GM18951 (cell line): ENCODE data around the gene STARD7.
"Not testable (repeated sequence)": the region's sequence is repeated elsewhere in the genome, so short reads cannot be mapped to it uniquely, and the experiment has no call there.

Source experiments
- POLR2A ChIP-seq: IDR thresholded peaks from 4 replicates; pipeline ENCODE4 v1.6.1; 2011; ENCODE audit warnings: mild to moderate bottlenecking; ENCODE audit not compliant: insufficient read length, insufficient read depth; ENCODE audit errors: extremely low read depth
- in situ Hi-C: fragments of 300-500 bp; cut with MboI; formaldehyde crosslinking; loops from one replicate; pipeline ENCODE4 v1.12.0; 2022; ENCODE audit warnings: low sequenced_read_pairs, mixed read lengths, inconsistent platforms; ENCODE audit not compliant: unreplicated experiment

STARD7 gene

GRCh38 chr2:96143231-96143847 lies 65.3 kb downstream of the STARD7 start:
- in situ Hi-C loops = no loop called here
- no peak for TF ChIP-seq POLR2A

- peak; percentile 62 for TF ChIP-seq POLR2A
- in situ Hi-C loops = no loop called here
These were observed 66.2 kb downstream of the STARD7 start for GRCh38 chr2:96142217-96143113.

GRCh38 chr2:96141624-96141967 lies 67.0 kb downstream of the STARD7 start:
- in situ Hi-C loops = not testable (repeated sequence)

- in situ Hi-C loops = no loop called here
- TF ChIP-seq POLR2A = peak; percentile 22
These were observed 67.5 kb downstream of the STARD7 start for GRCh38 chr2:96140941-96141623.

GRCh38 chr2:96139181-96139758 lies 69.4 kb downstream of the STARD7 start:
- no peak for TF ChIP-seq POLR2A
- in situ Hi-C loops = no loop called here

GRCh38 chr2:96138179-96139145 lies 70.2 kb downstream of the STARD7 start, which contains the start of gene ASTL:
TSS of gene ASTL (minus strand) at chr2:96138502. CDS start at chr2:96138436, 66 bp downstream.
- in situ Hi-C loops = no loop called here

GRCh38 chr2:96137321-96138178 lies 71.1 kb downstream of the STARD7 start:
- no peak for TF ChIP-seq POLR2A
- in situ Hi-C loops = no loop called here

More at GRCh38 chr2:96138179-96139145, 70.2 kb downstream of the STARD7 start, which contains the start of gene ASTL:
- TF ChIP-seq POLR2A = no peak

- no peak for TF ChIP-seq POLR2A
- in situ Hi-C loops = no loop called here
These were observed 72.4 kb downstream of the STARD7 start for GRCh38 chr2:96136129-96136720.

GRCh38 chr2:96135621-96136020 lies 73.0 kb downstream of the STARD7 start:
- no peak for TF ChIP-seq POLR2A
- in situ Hi-C loops = no loop called here

GRCh38 chr2:96135171-96135570 lies 73.5 kb downstream of the STARD7 start:
- in situ Hi-C loops = no loop called here
- TF ChIP-seq POLR2A = no peak
